Stimulated activated effector memory CD8-positive, alpha-beta T cell treated with anti-CD3 and anti-CD28 coated beads, Interleukin-12 subunit alpha, Interleukin-12 subunit beta, amount 100 ng/mL, for 72 hours (primary cell): ENCODE measurements around the gene PAK3.

Experiments used
- ATAC-seq: fragments of 150-1000 bp; cut with Tn5 transposase; 2 replicates; pipeline ENCODE4 v1.10.0; 2021
- DNase-seq, 2 donors: peaks; one replicate each; pipeline ENCODE4 v3.0.0; 2021 to 2022; ENCODE audit warnings: low spot score in 2 of 2
- H3K27ac Mint-ChIP-seq: one replicate; pipeline ENCODE4 v1.8.0; 2022; ENCODE audit warnings: mild to moderate bottlenecking, mixed read lengths
- H3K36me3 Mint-ChIP-seq: one replicate; pipeline ENCODE4 v1.8.0; 2022; ENCODE audit warnings: mild to moderate bottlenecking, mixed read lengths
- H3K4me1 Mint-ChIP-seq: one replicate; pipeline ENCODE4 v1.8.0; 2022; ENCODE audit warnings: mixed read lengths
- H3K4me3 Mint-ChIP-seq: one replicate; pipeline ENCODE4 v1.8.0; 2022; ENCODE audit warnings: mild to moderate bottlenecking, mixed read lengths
- H3K9me3 Mint-ChIP-seq: one replicate; pipeline ENCODE4 v1.8.0; 2022; ENCODE audit warnings: mixed read lengths

PAK3 gene

GRCh38 chrX:111265486-111265885 lies 169.5 kb downstream of the PAK3 start:
- Mint-ChIP-seq H3K4me1 (no peaks in the 10 kb centered on the region), H3K36me3 (no peaks in the 10 kb centered on the region), H3K27ac (no peak overlapping the region), H3K4me3 (no peak overlapping the region), H3K9me3 (no peaks in the 10 kb centered on the region)
- DNase-seq (no peak), ATAC-seq (no peak)

DNA sequence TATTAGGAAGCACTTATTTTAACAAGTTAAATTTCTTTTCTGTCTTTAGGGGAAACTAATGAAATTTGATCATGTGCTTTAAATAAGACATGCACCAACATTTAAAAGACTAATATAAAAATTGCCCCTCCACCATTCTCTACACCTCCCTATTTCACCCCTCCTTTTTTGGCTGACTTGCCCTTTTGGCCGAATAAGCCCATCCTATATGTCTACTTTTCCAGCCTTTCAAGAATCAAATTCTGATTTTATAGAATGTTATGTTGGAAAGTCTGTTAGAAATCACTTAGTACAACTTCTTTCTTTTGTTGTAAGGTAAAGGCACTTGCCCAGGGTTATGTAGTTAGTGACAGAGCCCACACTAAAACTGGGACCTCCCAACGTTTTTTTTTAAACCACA lies 172.5 kb downstream of the PAK3 start:
- no peak overlapping the region for H3K27ac Mint-ChIP-seq
- no peak overlapping the region for H3K4me3 Mint-ChIP-seq
- DNase-seq (no peak), ATAC-seq (no peak)
- no peaks in the 10 kb centered on the region for H3K9me3 Mint-ChIP-seq
- H3K4me1 Mint-ChIP-seq = no peaks in the 10 kb centered on the region
- H3K36me3 Mint-ChIP-seq = no peaks in the 10 kb centered on the region

- Mint-ChIP-seq H3K9me3 (no peaks in the 10 kb centered on the region), H3K4me3 (no peak within 1 kb of the TSS), H3K4me1 (no peaks in the 10 kb centered on the region), H3K27ac (no peak within 1 kb of the TSS), H3K36me3 (no peaks in the 10 kb centered on the region)
- no peak for ATAC-seq
- no peak for DNase-seq
These were observed 174.3 kb downstream of the PAK3 start, which contains the start of gene CAPN6 for GRCh38 chrX:111270339-111270738. Gene CAPN6 (minus strand): TSS chrX:111270483. CDS start chrX:111263936, 6,547 bp downstream.
